ENCODE results near the gene CORO1C.
A peak's percentile ranks its signal among the peaks of the same experiment; 100 is the strongest.
"Not testable (repeated sequence)": the region's sequence is repeated elsewhere in the genome, so short reads cannot be mapped to it uniquely, and the experiment has no call there.

CORO1C gene

DNA sequence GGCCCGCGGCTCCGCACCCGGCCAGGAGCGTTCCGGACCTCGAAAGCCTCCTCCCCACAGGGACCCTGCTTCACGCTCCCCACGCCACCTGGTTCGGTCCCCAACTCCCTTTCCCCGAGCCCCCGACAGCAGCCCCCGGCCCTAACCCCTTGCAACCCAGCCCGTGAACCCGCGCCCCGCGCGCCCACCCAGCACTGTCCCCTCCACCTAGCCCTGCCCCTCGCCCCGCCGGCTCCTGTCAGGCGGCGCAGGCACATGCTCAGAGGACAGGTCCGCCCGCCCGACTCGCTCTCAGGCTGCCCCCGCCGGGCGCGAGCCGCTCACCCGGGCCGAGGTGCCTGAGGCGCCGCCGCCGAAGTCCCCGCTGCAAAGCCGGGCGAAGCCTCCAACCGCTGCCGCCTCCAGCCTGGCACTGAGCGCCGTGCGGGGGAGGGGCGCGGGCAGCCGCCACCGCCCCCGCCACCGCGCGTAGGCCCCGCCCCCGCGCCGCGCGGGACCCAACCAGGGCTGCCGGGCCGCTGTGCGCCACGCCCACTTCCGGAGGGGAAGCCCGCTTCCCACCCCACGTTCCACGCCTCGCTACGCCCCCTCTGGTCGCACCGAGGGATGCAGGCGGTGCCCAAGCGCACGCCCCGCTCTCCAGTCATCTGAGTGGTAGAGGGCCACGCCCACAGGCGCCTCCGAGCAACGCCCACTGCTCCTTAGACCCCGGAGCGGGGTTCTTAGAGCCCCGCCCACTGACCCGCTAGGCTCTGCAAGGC is at the start of gene CORO1C:
TSS of gene CORO1C (minus strand) at position 414 of the 761 bp plus-strand sequence. CDS start 30,200 bp downstream, outside the sequence.
- Mint-ChIP-seq H3K27ac (peak within 1 kb of the TSS; percentile 98), H3K27me3 (ENCODE audit: low read depth) (no peaks in the 10 kb centered on the region), H3K36me3 (ENCODE audit: low read depth) (peaks cover 6% of the 10 kb centered on the region), H3K4me3 (peak within 1 kb of the TSS; percentile 97), H3K9me3 (no peaks in the 10 kb centered on the region), H3K4me1 (ENCODE audit: low read depth) (peaks cover 37% of the 10 kb centered on the region)
- peak; percentile 95 for DNase-seq (ENCODE audit: low spot score)

DNA sequence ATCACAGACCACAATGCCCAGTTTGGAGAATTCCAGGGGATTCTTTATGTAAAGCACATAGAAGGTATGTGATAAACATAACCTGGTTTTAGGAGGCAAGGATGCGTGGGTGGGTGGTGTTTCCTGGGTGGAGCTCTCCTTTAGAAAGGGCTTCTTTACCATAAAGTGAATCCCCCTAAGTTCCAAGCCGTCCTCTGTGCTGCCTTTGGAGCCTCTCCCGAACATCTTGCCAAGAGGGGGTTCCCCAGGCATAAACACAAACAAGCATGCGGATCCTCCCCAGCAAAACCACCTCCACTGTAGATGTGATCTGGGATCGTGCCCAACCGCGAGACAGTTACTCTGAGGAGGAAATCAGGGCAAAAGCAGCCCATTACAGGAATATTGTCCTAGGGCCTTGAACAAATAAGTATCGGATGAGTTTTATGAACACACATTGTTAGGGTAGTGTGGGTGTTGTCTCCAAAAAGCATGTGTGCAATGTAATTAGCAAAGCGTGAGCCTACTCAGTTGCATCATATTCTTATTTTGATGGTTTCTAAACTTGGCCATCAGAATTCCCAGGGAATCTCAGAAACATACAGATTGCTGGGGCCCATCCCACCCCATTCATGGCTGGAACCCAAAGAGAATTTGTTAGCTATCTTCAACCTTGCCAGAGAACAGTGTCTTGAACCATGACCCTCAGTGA is 48.8 kb upstream of the CORO1C start:
- no peak overlapping the region for H3K27ac Mint-ChIP-seq
- no peaks in the 10 kb centered on the region for H3K4me1 Mint-ChIP-seq (ENCODE audit: low read depth)
- peaks cover 4% of the 10 kb centered on the region for H3K36me3 Mint-ChIP-seq (ENCODE audit: low read depth)
- DNase-seq (ENCODE audit: low spot score) = no peak
- no peaks in the 10 kb centered on the region for H3K9me3 Mint-ChIP-seq
- no peaks in the 10 kb centered on the region for H3K27me3 Mint-ChIP-seq (ENCODE audit: low read depth)
- no peak overlapping the region for H3K4me3 Mint-ChIP-seq

DNA sequence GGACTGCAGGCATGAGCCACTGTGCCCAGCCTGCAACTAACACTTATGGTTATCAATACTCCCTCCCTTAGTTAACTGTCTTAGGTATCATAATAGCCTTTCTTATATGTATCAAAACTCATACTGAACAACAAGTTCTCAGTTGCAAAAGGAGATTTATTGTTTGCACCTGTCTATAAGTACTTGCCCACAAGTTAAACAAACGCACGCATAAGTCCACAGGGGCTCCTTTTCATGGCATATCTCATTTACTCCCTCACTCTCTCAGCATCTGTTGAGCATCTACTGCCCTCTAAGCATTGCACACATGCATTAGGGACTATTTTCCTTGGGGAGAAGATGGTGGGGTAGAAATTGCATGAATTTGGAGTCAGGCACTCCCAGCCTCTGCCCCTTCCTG is 46.7 kb upstream of the CORO1C start:
- no peak for DNase-seq (ENCODE audit: low spot score)
- H3K27me3 Mint-ChIP-seq (ENCODE audit: low read depth) = no peaks in the 10 kb centered on the region
- H3K4me1 Mint-ChIP-seq (ENCODE audit: low read depth) = no peaks in the 10 kb centered on the region
- no peaks in the 10 kb centered on the region for H3K9me3 Mint-ChIP-seq
- no peak overlapping the region for H3K27ac Mint-ChIP-seq
- H3K36me3 Mint-ChIP-seq (ENCODE audit: low read depth) = no peaks in the 10 kb centered on the region
- no peak overlapping the region for H3K4me3 Mint-ChIP-seq

DNA sequence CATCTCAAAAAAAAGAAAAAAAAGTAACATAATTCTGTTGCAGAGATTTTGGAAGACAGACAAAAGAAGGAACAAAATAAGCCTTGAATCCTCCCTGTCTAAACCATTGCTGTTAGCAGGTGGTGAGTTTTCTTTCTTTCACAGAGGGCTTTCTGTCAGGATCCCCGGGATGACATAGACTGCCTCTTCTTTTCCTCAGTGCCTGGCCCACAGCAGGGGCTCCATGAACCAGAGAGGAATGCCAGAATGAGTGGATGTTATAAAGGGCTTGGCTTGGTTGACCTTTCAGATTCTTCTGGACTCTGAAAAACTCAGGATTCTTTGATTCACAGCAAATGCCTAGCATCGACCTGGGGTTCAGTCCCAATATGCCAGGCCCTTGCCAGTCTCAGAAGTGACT is 45.8 kb upstream of the CORO1C start:
- Mint-ChIP-seq H3K4me1 (ENCODE audit: low read depth) (no peaks in the 10 kb centered on the region), H3K27me3 (ENCODE audit: low read depth) (no peaks in the 10 kb centered on the region), H3K36me3 (ENCODE audit: low read depth) (no peaks in the 10 kb centered on the region), H3K9me3 (no peaks in the 10 kb centered on the region), H3K4me3 (no peak overlapping the region), H3K27ac (no peak overlapping the region)
- no peak for DNase-seq (ENCODE audit: low spot score)

DNA sequence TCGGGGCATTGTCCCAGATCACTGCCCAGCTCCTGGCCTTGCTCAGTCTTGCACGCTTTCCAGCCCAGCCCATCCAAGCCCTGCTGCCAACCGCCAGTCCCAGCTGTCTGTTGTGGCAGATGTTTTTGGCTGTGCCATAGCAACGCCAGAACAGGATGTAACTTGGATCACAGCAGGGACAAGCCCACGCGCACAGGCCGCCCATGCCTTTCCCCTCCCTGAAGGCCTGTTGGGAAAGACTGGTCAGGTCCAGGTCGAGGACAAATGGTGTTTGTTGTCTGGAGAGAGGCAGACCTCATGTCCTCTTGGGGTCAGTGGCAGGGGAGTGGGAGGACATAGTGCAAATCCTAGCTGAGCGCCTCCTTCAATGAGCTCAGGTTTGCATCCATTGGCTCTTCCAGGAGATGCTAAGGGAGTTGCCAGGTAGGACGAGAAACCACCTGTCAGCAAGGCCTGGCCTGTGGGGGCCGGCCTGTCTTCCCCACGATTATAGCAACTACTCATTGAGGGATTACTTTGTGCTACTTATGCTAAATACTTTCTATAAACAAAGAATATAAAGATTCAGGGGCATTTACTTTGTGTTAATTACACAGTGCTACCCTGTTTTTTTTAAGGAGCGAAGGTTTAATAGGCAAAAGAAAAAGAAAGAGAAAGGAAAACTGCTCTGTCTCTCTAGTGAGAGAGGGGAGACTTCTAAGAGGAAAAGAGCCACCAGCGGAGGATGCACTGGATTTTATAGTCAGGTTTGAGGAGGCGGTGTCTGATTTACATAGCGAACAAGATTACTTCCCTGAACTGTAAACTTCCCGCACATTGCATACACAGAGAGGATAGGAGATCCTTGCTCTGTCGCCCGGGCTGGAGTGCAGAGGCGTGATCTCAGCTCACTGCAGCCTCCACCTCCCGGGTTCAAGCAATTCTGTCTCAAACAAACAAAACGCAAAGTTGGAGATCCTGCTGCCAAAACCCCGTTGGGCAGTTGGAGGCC is 42.8 kb upstream of the CORO1C start:
- Mint-ChIP-seq H3K4me1 (ENCODE audit: low read depth) (no peaks in the 10 kb centered on the region), H3K36me3 (ENCODE audit: low read depth) (no peaks in the 10 kb centered on the region), H3K9me3 (no peaks in the 10 kb centered on the region), H3K4me3 (no peak overlapping the region), H3K27ac (no peak overlapping the region), H3K27me3 (ENCODE audit: low read depth) (no peaks in the 10 kb centered on the region)
- DNase-seq (ENCODE audit: low spot score) = no peak

DNA sequence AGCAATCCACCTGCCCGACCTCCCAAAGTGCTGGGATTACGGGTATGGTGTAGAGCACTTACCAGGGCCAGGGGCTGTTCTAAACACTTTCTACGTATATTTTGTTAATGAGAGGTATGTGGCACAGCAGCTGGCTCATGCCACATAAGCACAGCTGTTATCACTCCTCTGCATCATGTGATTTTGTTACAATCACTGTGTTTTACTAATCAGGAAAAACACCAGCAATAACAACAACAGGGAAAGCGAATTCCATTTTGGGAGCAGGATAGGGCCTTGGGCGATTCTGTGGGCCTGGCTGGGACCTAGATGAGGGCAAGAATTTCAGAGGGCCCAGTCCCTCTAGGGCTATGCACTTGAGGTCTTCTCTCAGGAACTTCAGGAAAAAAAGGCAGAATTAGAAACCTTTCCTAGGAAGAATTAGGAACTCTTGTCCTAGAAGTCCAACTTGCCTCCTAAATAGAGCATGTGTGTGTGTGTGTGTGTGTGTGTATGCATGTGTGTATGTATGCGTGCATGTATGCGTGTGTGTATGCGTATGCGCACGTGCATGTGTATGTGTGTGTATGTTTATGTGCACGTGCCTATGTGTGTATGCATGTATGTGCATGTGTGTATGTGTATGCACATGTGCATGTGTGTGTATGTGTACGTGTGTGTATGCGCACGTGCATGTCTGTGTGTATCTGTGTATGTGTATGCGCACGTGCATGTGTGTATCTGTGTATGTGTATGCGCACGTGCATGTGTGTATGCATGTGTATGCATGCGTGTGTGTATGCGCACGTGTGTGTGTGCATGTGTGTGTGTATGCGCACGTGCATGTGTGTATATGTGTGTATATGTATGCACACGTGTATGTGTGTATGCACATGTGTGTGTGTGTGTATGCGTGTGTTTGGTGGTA is 41.8 kb upstream of the CORO1C start:
- H3K4me1 Mint-ChIP-seq (ENCODE audit: low read depth) = no peaks in the 10 kb centered on the region
- H3K27me3 Mint-ChIP-seq (ENCODE audit: low read depth) = no peaks in the 10 kb centered on the region
- H3K36me3 Mint-ChIP-seq (ENCODE audit: low read depth) = no peaks in the 10 kb centered on the region
- H3K27ac Mint-ChIP-seq = no peak overlapping the region
- DNase-seq (ENCODE audit: low spot score) = no peak
- H3K4me3 Mint-ChIP-seq = no peak overlapping the region
- no peaks in the 10 kb centered on the region for H3K9me3 Mint-ChIP-seq

DNA sequence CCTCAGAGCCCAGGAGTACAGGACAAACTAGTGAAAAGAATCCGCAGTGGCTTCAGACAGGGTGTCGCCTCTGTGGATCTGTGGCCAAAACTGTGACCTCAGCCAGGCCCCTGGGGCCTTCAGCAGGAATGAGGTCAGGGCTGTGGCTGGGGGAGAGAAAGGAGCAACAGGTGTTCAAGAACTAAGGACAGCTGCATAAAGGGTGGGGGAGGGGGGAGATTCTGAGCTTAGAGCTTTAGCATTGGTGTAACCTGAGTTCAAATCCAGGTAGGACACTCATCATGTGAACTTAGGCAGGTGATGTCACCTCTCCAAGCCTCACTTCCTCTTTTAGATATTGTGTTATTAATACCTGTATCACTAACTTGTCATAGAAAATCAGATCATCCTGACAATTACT is 40.9 kb upstream of the CORO1C start:
- Mint-ChIP-seq H3K36me3 (ENCODE audit: low read depth) (no peaks in the 10 kb centered on the region), H3K27me3 (ENCODE audit: low read depth) (peaks cover 2% of the 10 kb centered on the region), H3K9me3 (no peaks in the 10 kb centered on the region), H3K4me3 (no peak overlapping the region), H3K4me1 (ENCODE audit: low read depth) (no peaks in the 10 kb centered on the region), H3K27ac (no peak overlapping the region)
- DNase-seq (ENCODE audit: low spot score) = no peak

DNA sequence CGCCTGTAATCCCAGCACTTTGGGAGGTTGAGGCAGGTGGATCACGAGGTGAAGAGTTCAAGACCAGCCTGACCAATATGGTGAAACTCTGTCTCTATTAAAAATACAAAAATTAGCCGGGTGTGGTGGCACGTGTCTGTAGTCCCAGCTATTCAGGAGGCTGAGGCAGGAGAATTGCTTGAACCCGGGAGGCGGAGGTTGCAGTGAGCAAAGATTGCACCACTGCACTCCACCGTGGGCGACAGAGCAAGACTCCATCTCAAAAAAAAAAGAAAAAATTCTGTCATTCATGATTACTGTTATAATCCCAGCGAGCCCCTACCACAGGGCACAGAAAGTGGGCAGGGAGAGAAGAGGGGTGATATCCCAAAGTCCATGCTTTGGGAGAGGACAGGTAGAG is 40.5 kb upstream of the CORO1C start:
- not testable (repeated sequence) for H3K4me3 Mint-ChIP-seq; H3K27me3 Mint-ChIP-seq (ENCODE audit: low read depth); H3K36me3 Mint-ChIP-seq (ENCODE audit: low read depth); DNase-seq (ENCODE audit: low spot score); H3K4me1 Mint-ChIP-seq (ENCODE audit: low read depth); H3K9me3 Mint-ChIP-seq; H3K27ac Mint-ChIP-seq

DNA sequence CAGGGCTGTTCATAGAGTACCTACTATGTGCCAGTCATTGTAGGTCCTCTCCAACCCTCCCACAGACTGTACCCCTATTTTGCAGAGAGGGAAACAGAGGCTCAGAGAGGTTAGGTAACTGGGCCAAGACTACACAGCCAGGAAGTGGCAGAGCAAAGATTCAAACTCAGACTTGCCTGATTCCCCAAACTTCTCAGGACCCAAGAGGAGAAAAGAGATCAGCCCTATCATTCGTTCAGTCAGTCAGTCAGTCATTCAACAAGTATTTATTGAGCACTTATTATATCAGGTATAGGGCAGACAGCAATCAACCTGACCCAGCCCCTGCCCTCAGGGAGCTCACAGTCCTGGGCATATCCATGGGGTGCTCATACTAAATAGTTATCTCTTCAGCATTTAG is 39.6 kb upstream of the CORO1C start:
- no peak for DNase-seq (ENCODE audit: low spot score)
- H3K27ac Mint-ChIP-seq = no peak overlapping the region
- H3K9me3 Mint-ChIP-seq = no peaks in the 10 kb centered on the region
- no peaks in the 10 kb centered on the region for H3K4me1 Mint-ChIP-seq (ENCODE audit: low read depth)
- peaks cover 2% of the 10 kb centered on the region for H3K27me3 Mint-ChIP-seq (ENCODE audit: low read depth)
- no peaks in the 10 kb centered on the region for H3K36me3 Mint-ChIP-seq (ENCODE audit: low read depth)
- H3K4me3 Mint-ChIP-seq = no peak overlapping the region

DNA sequence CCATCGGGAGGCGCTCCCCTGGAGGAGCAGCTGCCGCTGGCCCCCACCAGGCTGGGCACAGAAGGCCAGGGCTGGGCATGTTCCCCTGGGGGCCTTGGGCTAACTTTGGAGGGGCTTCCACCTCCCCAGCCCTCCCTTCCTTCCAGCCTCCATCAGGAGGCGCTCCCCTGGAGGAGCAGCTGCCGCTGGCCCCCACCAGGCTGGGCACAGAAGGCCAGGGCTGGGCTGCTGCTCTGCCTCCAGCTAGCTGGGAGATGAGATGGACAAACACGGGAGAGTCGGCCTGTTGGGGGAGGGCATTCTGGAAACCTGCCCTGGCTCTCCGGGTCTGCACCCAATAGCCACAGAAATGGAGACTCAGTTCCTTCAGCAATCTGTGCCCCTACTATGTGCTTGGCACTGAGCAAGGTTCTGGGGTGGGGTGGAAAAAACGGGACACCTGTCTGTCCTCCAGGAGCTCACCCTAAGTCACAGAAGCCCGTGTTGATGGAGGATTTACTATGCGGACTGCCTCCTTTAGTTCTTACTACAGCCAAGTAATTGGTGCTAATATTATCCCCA is 39.0 kb upstream of the CORO1C start:
- Mint-ChIP-seq H3K36me3 (ENCODE audit: low read depth) (no peaks in the 10 kb centered on the region), H3K9me3 (no peaks in the 10 kb centered on the region), H3K27me3 (ENCODE audit: low read depth) (peaks cover 2% of the 10 kb centered on the region), H3K4me1 (ENCODE audit: low read depth) (no peaks in the 10 kb centered on the region), H3K4me3 (no peak overlapping the region), H3K27ac (no peak overlapping the region)
- no peak for DNase-seq (ENCODE audit: low spot score)

DNA sequence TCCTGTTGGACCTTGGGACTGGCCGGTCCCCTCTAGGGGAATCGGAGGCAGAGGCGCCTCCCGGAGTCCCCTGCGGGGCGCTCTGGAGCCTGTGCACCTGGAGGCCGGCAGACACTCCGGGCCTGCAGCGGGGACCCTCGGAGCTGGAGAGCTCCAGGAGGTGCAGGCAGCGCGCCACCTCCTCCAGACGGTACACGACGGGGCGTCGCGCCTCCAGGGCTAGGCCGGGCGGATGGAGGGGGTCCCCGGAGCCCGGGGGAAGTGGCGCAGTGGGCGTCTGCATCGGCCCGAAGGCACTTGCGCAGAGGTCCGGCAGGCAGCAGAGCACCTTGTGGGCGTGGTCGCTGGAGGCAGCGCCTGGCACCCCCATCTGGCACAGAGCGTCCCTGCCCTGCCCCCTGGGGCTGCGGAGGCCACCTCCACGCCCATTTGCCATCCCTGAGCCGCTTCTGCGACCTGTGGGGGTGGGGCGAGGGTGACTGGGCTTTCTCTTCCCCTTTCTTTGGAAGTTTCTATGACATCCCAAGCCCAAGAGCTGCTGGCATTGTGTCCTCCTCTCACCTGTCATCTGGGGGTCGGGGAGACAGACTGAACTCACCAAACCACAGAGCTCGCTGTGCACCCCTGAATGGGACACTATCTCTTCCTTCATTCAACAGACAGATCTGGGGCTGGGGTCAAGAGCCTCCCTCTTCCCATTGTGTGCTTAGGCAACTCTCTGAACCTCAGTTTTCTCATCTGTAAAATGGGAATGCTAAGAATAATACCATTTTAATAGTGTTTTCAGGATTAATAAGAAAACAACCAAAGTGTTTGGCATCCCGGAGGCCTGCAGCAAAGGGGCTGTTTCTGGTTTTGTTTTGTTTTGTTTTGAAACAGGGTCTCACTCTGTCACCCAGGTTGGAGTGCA is 37.5 kb upstream of the CORO1C start:
- Mint-ChIP-seq H3K4me3 (no peak overlapping the region), H3K9me3 (no peaks in the 10 kb centered on the region), H3K36me3 (ENCODE audit: low read depth) (no peaks in the 10 kb centered on the region), H3K27ac (no peak overlapping the region), H3K27me3 (ENCODE audit: low read depth) (peaks cover 2% of the 10 kb centered on the region), H3K4me1 (ENCODE audit: low read depth) (no peaks in the 10 kb centered on the region)
- DNase-seq (ENCODE audit: low spot score) = no peak

DNA sequence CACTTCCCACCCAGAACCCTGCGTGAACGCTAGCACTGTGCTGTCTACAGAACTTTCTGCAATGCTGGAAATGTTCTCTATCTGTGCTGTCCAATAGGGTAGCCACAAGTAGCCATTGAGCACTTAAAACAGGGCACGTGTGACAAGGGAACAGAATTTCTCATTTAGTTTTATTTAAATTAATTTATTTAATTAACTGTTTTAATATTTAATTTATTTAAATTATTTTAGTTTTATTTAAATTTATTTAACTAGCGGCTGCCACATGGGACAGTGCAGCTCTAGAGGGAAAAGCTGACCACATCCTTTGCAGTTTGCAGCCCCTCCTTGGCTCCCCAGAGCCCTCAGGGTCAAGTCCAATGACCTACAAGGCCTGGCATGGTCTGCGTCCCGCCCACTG is 35.0 kb upstream of the CORO1C start:
- no peaks in the 10 kb centered on the region for H3K36me3 Mint-ChIP-seq (ENCODE audit: low read depth)
- H3K27me3 Mint-ChIP-seq (ENCODE audit: low read depth) = peaks cover 2% of the 10 kb centered on the region
- DNase-seq (ENCODE audit: low spot score) = no peak
- H3K27ac Mint-ChIP-seq = no peak overlapping the region
- H3K4me1 Mint-ChIP-seq (ENCODE audit: low read depth) = no peaks in the 10 kb centered on the region
- no peak overlapping the region for H3K4me3 Mint-ChIP-seq
- no peaks in the 10 kb centered on the region for H3K9me3 Mint-ChIP-seq

Data from T-helper 2 cell treated with Interferon-gamma antibody and Interleukin-4, amounts not matched to agents 5 μg/mL and 100 μg/mL, for 36 hours (primary cell).